CD4-positive, alpha-beta T cell treated with Interleukin-12 subunit alpha and Interleukin-12 subunit beta, for 1 hour (primary cell): ENCODE measurements around the gene ITK.
"Not testable (repeated sequence)": the region's sequence is repeated elsewhere in the genome, so short reads cannot be mapped to it uniquely, and the experiment has no call there.

Experiments
- DNase-seq: peaks from one replicate; pipeline ENCODE4 v3.0.0-alpha.2; 2020

The ITK gene

GRCh38 chr5:157213527-157214243 is 33.0 kb downstream of the ITK start:
- DNase-seq = no peak

- DNase-seq = no peak
These were observed 33.8 kb downstream of the ITK start for GRCh38 chr5:157214415-157214814.

- peak; percentile 65 for DNase-seq
These were observed 34.3 kb downstream of the ITK start for GRCh38 chr5:157214861-157215513.

GRCh38 chr5:157215514-157216167 is 35.0 kb downstream of the ITK start:
- DNase-seq = no peak

- DNase-seq = no peak
These were observed 35.9 kb downstream of the ITK start for GRCh38 chr5:157216391-157217142.

GRCh38 chr5:157217289-157218024 is 36.8 kb downstream of the ITK start:
- DNase-seq = peak; percentile 60

GRCh38 chr5:157219491-157220271 is 39.0 kb downstream of the ITK start:
- no peak for DNase-seq

- DNase-seq = no peak
These were observed 41.3 kb downstream of the ITK start for GRCh38 chr5:157221959-157222358.

- peak; percentile 63 for DNase-seq
These were observed 42.0 kb downstream of the ITK start for GRCh38 chr5:157222506-157223230.

GRCh38 chr5:157225469-157226422 is 45.1 kb downstream of the ITK start:
- DNase-seq = peak; percentile 60

- DNase-seq = no peak
These were observed 50.0 kb downstream of the ITK start for GRCh38 chr5:157230610-157231009.

- DNase-seq = no peak
These were observed 52.1 kb downstream of the ITK start for GRCh38 chr5:157232706-157233105.

- peak; percentile 65 for DNase-seq
These were observed 52.9 kb downstream of the ITK start for GRCh38 chr5:157233515-157233914.

- no peak for DNase-seq
These were observed 55.8 kb downstream of the ITK start for GRCh38 chr5:157236423-157236822.

- no peak for DNase-seq
These were observed 60.8 kb downstream of the ITK start for GRCh38 chr5:157241483-157241882.

- not testable (repeated sequence) for DNase-seq
These were observed 64.1 kb downstream of the ITK start for GRCh38 chr5:157244704-157245103.

- DNase-seq = no peak
These were observed 64.8 kb downstream of the ITK start for GRCh38 chr5:157245476-157245875.

GRCh38 chr5:157245886-157246285 is 65.2 kb downstream of the ITK start:
- DNase-seq = no peak

- DNase-seq = no peak
These were observed 66.6 kb downstream of the ITK start for GRCh38 chr5:157247267-157247666.
